Loucy (cell line): ENCODE measurements around the gene PTCD1.

Experiments
- EZH2phosphoT487 ChIP-seq: fragments of 200-600 bp; IDR thresholded peaks from 2 replicates; pipeline ENCODE4 v1.6.1; 2018; ENCODE audit warnings: antibody characterized with exemption, mild to moderate bottlenecking, moderate library complexity, borderline replicate concordance
- TF ChIP-seq, protein P1 (sequence below): fragments of 200-600 bp; sonication (generic); conservative IDR thresholded peaks from 2 replicates; pipeline ENCODE4 v1.5.1; 2014; ENCODE audit warnings: mild to moderate bottlenecking, antibody characterized with exemption, low read length

- TF ChIP-seq, protein P1, sequence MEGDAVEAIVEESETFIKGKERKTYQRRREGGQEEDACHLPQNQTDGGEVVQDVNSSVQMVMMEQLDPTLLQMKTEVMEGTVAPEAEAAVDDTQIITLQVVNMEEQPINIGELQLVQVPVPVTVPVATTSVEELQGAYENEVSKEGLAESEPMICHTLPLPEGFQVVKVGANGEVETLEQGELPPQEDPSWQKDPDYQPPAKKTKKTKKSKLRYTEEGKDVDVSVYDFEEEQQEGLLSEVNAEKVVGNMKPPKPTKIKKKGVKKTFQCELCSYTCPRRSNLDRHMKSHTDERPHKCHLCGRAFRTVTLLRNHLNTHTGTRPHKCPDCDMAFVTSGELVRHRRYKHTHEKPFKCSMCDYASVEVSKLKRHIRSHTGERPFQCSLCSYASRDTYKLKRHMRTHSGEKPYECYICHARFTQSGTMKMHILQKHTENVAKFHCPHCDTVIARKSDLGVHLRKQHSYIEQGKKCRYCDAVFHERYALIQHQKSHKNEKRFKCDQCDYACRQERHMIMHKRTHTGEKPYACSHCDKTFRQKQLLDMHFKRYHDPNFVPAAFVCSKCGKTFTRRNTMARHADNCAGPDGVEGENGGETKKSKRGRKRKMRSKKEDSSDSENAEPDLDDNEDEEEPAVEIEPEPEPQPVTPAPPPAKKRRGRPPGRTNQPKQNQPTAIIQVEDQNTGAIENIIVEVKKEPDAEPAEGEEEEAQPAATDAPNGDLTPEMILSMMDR = no peak
- no peak for TF ChIP-seq EZH2phosphoT487
These were observed 56.9 kb downstream of the PTCD1 start for GRCh38 chr7:99381664-99382075.
